Left renal cortex interstitium (tissue), 4 donors: Measurements from ENCODE around the gene ANKRD11. TPM values are rescaled to one million over a fixed set of nuclear protein-coding genes. Genes with fewer than 3 reads are reported as not detected.
"Not testable (repeated sequence)": the region's sequence is repeated elsewhere in the genome, so short reads cannot be mapped to it uniquely, and the experiment has no call there.

Experiments
- DNase-seq, 4 donors: peaks; one replicate each; pipeline ENCODE4 v3.0.0-alpha.2; 2013; ENCODE audit warnings: low read depth in 4 of 4, low spot score in 2 of 4, missing footprints in 1 of 4
- polyA plus RNA-seq, 4 donors: library from polyadenylated mRNA; unstranded; fragments of 120-200 nt; gene quantifications; one replicate each; pipeline ENCODE4 v1.2.1, GENCODE V29; 2013; ENCODE audit not compliant: insufficient read length in 4 of 4

The ANKRD11 gene
- polyA plus RNA-seq, 4 donors = 80.8 to 129 (median 102) TPM

GRCh38 chr16:89371386-89371785, 119.0 kb downstream of the ANKRD11 start:
- no peak for DNase-seq

GRCh38 chr16:89370601-89371000, 119.8 kb downstream of the ANKRD11 start:
- DNase-seq = no peak

- no peak for DNase-seq
Measured at GRCh38 chr16:89370081-89370511, 120.3 kb downstream of the ANKRD11 start.

- DNase-seq = no peak
Measured at GRCh38 chr16:89369266-89369895, 121.0 kb downstream of the ANKRD11 start.

- DNase-seq = no peak
Measured at GRCh38 chr16:89368604-89369249, 121.6 kb downstream of the ANKRD11 start.

GRCh38 chr16:89367538-89367915, 122.8 kb downstream of the ANKRD11 start:
- DNase-seq = no peak

- no peak for DNase-seq
Measured at GRCh38 chr16:89366561-89367537, 123.5 kb downstream of the ANKRD11 start.

GRCh38 chr16:89365996-89366395, 124.4 kb downstream of the ANKRD11 start:
- no peak for DNase-seq

- DNase-seq = no peak
Measured at GRCh38 chr16:89365044-89365467, 125.3 kb downstream of the ANKRD11 start.

GRCh38 chr16:89364606-89365005, 125.8 kb downstream of the ANKRD11 start:
- DNase-seq = no peak

GRCh38 chr16:89363621-89364393, 126.6 kb downstream of the ANKRD11 start:
- DNase-seq = no peak

GRCh38 chr16:89362540-89363223, 127.7 kb downstream of the ANKRD11 start:
- DNase-seq = not testable (repeated sequence)

- no peak for DNase-seq
Measured at GRCh38 chr16:89361751-89362539, 128.4 kb downstream of the ANKRD11 start.

- no peak for DNase-seq
Measured at GRCh38 chr16:89360760-89361435, 129.5 kb downstream of the ANKRD11 start.

- DNase-seq = no peak
Measured at GRCh38 chr16:89359264-89360147, 130.9 kb downstream of the ANKRD11 start.

- no peak for DNase-seq
Measured at GRCh38 chr16:89358030-89359005, 132.0 kb downstream of the ANKRD11 start.
